Mesendoderm (in vitro differentiated cells): ENCODE measurements around the gene FCN3. TPM values are rescaled to one million over a fixed set of nuclear protein-coding genes. Genes with fewer than 3 reads are reported as not detected.

ENCODE experiments used
- DNase-seq: peaks from one replicate; pipeline ENCODE4 v3.0.0; 2013
- H2AK5ac ChIP-seq: 2 replicates; pipeline ENCODE4 v1.6.1; 2013; ENCODE audit warnings: low read length, inconsistent platforms
- H2BK120ac ChIP-seq: 2 replicates; pipeline ENCODE4 v1.6.1; 2013; ENCODE audit warnings: low read depth, mild to moderate bottlenecking, low read length, moderate library complexity, mixed read lengths
- H2BK15ac ChIP-seq: replicated peaks from 2 replicates; pipeline ENCODE4 v1.6.1; 2013; ENCODE audit warnings: low read depth, mild to moderate bottlenecking, moderate library complexity
- H2BK5ac ChIP-seq: 2 replicates; pipeline ENCODE4 v1.6.1; 2013; ENCODE audit warnings: low read length, inconsistent platforms
- H3K18ac ChIP-seq: 2 replicates; pipeline ENCODE4 v1.6.1; 2013; ENCODE audit warnings: mild to moderate bottlenecking, low read length, mixed read lengths
- H3K23ac ChIP-seq: one replicate; pipeline ENCODE4 v1.6.1; 2013; ENCODE audit warnings: low read length
- H3K27ac ChIP-seq: 2 replicates; pipeline ENCODE4 v1.5.1; 2013; ENCODE audit warnings: low read depth, mild to moderate bottlenecking, inconsistent platforms, low read length, moderate library complexity
- H3K27me3 ChIP-seq: 2 replicates; pipeline ENCODE4 v1.6.1; 2013; ENCODE audit warnings: low read length, control low read depth, mild to moderate bottlenecking, inconsistent platforms; ENCODE audit not compliant: insufficient read depth, poor library complexity
- H3K36me3 ChIP-seq: 2 replicates; pipeline ENCODE4 v1.6.1; 2013; ENCODE audit warnings: low read length, inconsistent platforms; ENCODE audit not compliant: control insufficient read depth, insufficient read depth
- H3K4ac ChIP-seq: one replicate; pipeline ENCODE4 v1.6.1; 2013; ENCODE audit warnings: low read depth, mild to moderate bottlenecking, low read length, moderate library complexity
- H3K4me1 ChIP-seq: 2 replicates; pipeline ENCODE4 v1.6.1; 2013; ENCODE audit warnings: low read depth, low read length, inconsistent platforms; ENCODE audit not compliant: control insufficient read depth
- H3K4me2 ChIP-seq: 2 replicates; pipeline ENCODE4 v1.6.1; 2013; ENCODE audit warnings: low read length
- H3K4me3 ChIP-seq: 2 replicates; pipeline ENCODE4 v1.5.1; 2013; ENCODE audit warnings: mild to moderate bottlenecking, low read length
- H3K56ac ChIP-seq: one replicate; pipeline ENCODE4 v1.6.1; 2013; ENCODE audit warnings: low read length
- H3K79me1 ChIP-seq: 2 replicates; pipeline ENCODE4 v1.6.1; 2013; ENCODE audit warnings: low read length, inconsistent platforms
- H3K79me2 ChIP-seq: 2 replicates; pipeline ENCODE4 v1.6.1; 2013; ENCODE audit warnings: mild to moderate bottlenecking, low read length; ENCODE audit not compliant: control insufficient read depth, insufficient read depth
- H3K9ac ChIP-seq: 2 replicates; pipeline ENCODE4 v1.6.1; 2013; ENCODE audit warnings: low read length, inconsistent platforms
- H4K5ac ChIP-seq: one replicate; pipeline ENCODE4 v1.6.1; 2013; ENCODE audit warnings: low read length
- H4K8ac ChIP-seq: one replicate; pipeline ENCODE4 v1.6.1; 2013; ENCODE audit warnings: low read depth, mild to moderate bottlenecking, control low read depth, low read length, moderate library complexity
- WGBS: extraction: QIAGEN DNeasy Blood & Tissue Kit; methylation state at CpG from one replicate; pipeline ENCODE4 v1.1.7; 2013; ENCODE audit warnings: low lambda C conversion rate, missing lambda C conversion rate; ENCODE audit not compliant: insufficient coverage; ENCODE audit errors: extremely low coverage; 5-methylcytosine and 5-hydroxymethylcytosine counted together
- polyA plus RNA-seq, 2 experiments: library from polyadenylated mRNA; stranded (reverse); fragments of 200-250 nt; gene quantifications; one replicate each; pipeline ENCODE4 v1.2.3, GENCODE V29; 2013

FCN3 gene
- polyA plus RNA-seq (2013, experiment 1 of 2): 0.04 TPM
- not detected for polyA plus RNA-seq (2013, experiment 2 of 2)

DNA sequence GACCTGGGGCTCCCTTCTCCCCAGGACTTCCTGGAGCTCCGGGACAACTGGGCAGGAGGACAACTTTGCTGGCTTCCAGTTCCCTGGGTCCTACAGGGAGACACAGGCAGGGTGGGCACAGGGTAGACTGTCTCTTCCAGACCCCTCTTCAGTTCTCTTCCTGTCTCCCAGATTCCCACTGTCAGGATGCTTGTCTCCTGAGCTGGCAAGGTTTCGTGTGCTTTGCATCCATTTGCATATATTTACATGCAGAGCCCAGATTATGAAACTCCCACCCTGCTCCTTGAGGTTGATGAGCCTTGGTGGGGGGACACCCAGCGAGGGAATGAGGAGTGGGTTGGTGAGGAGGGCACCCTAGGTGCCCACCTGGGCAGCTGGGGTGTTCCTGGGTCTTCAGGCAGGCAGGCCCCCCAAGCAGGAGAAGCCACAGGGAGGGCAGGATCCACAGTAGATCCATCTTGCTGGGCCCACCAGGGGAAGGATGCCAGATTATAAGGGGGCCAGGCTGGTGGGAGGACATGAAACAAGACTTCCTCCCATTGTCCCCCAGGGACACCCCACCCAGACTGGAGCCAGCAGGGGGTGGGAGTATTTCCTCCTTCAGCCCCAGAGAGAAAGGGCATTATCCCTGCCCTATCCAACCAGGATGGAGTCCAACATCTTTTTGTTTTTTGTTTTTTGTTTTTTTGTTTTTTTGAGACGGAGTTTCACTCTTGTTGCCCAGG is at the start of gene FCN3:
Gene FCN3, minus strand, starts transcription at position 463 of the 725 bp plus-strand sequence. Its CDS starts 6 bp downstream, at position 457.
- peak within 1 kb of the TSS; percentile 34 for H3K56ac ChIP-seq
- H2BK5ac ChIP-seq: no peak within 1 kb of the TSS
- WGBS: no CpG with 5 or more reads among the region's 4 CpGs
- H2BK15ac ChIP-seq: no peak within 1 kb of the TSS
- H3K79me2 ChIP-seq: no peaks in the 10 kb centered on the region
- H3K27me3 ChIP-seq: no peaks in the 10 kb centered on the region
- H2AK5ac ChIP-seq: no peak within 1 kb of the TSS
- no peaks in the 10 kb centered on the region for H3K79me1 ChIP-seq
- no peak within 1 kb of the TSS for H3K23ac ChIP-seq
- no peak within 1 kb of the TSS for H3K18ac ChIP-seq
- H3K4me3 ChIP-seq: no peak within 1 kb of the TSS
- no peak within 1 kb of the TSS for H3K4ac ChIP-seq
- H3K27ac ChIP-seq: no peak within 1 kb of the TSS
- DNase-seq: no peak
- H3K4me1 ChIP-seq: no peaks in the 10 kb centered on the region
- H4K8ac ChIP-seq: no peak within 1 kb of the TSS
- H3K4me2 ChIP-seq: no peak within 1 kb of the TSS
- no peak within 1 kb of the TSS for H4K5ac ChIP-seq
- no peaks in the 10 kb centered on the region for H3K36me3 ChIP-seq
- no peak within 1 kb of the TSS for H2BK120ac ChIP-seq
- H3K9ac ChIP-seq: no peak within 1 kb of the TSS

DNA sequence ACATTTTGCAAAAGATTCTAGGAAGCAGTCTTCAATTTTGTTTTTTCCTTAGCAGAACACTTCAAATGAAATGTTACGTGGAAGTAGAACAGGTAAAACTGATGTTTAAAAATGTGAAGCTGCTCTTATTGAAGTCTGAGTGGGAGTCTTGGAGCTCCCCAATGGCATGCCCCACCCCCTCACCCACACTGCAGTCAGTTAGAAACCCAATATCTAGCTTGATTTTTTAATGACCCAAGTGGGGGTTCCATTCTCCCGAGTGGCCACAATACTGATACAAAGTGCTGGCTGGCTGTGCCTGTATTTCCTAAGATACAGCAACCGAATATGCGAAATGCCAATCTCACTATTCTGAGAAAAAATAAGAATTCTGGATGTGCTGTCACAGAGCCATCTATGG is 49.1 kb upstream of the FCN3 start:
- no peak overlapping the region for H4K8ac ChIP-seq
- H3K18ac ChIP-seq: no peak overlapping the region
- WGBS: no CpG with 5 or more reads among the region's 4 CpGs
- H4K5ac ChIP-seq: no peak overlapping the region
- H3K56ac ChIP-seq: no peak overlapping the region
- H3K79me2 ChIP-seq: no peaks in the 10 kb centered on the region
- H3K23ac ChIP-seq: no peak overlapping the region
- H2AK5ac ChIP-seq: no peak overlapping the region
- H3K4me1 ChIP-seq: peaks cover 8% of the 10 kb centered on the region
- no peak overlapping the region for H3K9ac ChIP-seq
- H2BK5ac ChIP-seq: no peak overlapping the region
- no peak overlapping the region for H3K27ac ChIP-seq
- H2BK120ac ChIP-seq: no peak overlapping the region
- H3K79me1 ChIP-seq: peaks cover 6% of the 10 kb centered on the region
- H3K4ac ChIP-seq: no peak overlapping the region
- no peak for DNase-seq
- no peak overlapping the region for H3K4me3 ChIP-seq
- no peak overlapping the region for H2BK15ac ChIP-seq
- H3K27me3 ChIP-seq: no peaks in the 10 kb centered on the region
- H3K36me3 ChIP-seq: peaks cover 2% of the 10 kb centered on the region
- no peak overlapping the region for H3K4me2 ChIP-seq

DNA sequence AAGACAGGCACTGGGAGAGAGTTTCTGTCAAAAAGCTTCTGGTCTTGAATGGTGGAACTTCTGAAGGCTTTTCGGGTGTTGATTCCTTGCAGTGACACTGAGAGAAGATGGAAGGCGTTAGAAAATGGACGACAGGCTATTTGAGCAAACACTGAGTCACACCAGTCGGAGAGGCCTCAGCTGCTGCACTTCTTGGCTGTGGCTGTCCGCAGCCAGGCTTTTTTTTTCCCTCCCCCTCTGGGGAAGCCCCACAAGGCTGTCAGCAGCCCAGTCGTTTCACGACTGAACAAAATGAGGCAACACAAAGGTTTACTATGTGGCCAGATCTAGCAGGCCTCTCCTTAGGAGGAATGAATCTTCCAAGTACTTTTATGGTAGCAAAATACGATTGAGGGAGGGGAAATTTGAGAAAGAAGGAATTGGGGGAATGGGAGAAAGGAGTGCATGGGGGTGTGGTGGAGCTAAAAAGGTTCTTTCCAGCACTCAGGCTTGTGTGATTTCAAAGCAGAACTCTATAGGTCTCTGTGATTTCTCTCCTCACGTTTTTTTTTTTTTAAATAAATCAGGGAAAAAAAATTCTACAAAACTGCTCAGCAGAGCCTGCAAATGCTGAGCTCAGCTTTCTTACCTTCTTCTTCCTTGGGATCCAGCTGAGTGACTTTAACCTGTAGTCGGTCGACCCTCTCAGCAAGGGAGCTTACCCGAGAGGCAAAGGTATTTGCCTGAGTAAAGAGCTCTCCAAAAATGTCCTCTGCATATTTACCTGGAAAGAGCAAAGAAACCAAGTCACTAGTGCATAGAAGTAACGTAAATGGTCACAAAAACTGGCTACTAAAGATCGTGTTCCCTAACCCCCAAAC is 43.9 kb upstream of the FCN3 start:
- Histone ChIP-seq H3K79me2 (no peaks in the 10 kb centered on the region), H2BK5ac (no peak overlapping the region), H3K4me1 (peaks cover 4% of the 10 kb centered on the region), H3K4ac (no peak overlapping the region), H3K4me2 (no peak overlapping the region), H3K36me3 (peaks cover 7% of the 10 kb centered on the region), H2BK120ac (no peak overlapping the region), H3K9ac (peak overlapping the region; percentile 47), H3K4me3 (no peak overlapping the region), H4K5ac (no peak overlapping the region), H4K8ac (no peak overlapping the region), H3K18ac (no peak overlapping the region), H3K23ac (no peak overlapping the region), H3K56ac (peak overlapping the region; percentile 71), H3K27me3 (no peaks in the 10 kb centered on the region), H3K79me1 (no peaks in the 10 kb centered on the region), H2AK5ac (no peak overlapping the region), H3K27ac (peak overlapping the region; percentile 21), H2BK15ac (no peak overlapping the region)
- peak; percentile 67 for DNase-seq
- WGBS: 100% methylated on average over 1 of the region's 14 CpGs

DNA sequence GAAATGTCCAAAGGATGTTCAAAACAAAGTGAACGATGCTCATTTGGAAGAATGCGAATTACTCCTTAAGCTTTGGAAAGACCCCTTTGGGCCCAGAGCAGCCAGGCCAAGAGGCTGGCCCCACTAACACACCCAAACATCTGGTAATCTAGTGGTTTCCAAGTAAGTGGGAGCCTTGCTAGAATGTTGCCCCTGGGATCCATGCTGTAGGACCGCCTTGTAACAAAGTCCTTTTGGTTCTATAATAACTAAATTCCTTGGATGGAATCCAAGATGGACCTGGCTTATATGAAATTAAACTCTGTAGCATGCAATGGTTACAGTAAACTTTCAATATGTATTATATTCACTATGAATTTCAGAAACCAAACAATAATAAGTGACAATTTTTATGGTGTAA is 43.1 kb upstream of the FCN3 start:
- Histone ChIP-seq H3K23ac (no peak overlapping the region), H3K36me3 (peaks cover 7% of the 10 kb centered on the region), H2BK120ac (no peak overlapping the region), H3K27ac (no peak overlapping the region), H3K18ac (no peak overlapping the region), H4K8ac (no peak overlapping the region), H3K4me3 (no peak overlapping the region), H3K56ac (no peak overlapping the region), H3K4ac (no peak overlapping the region), H3K4me1 (peaks cover 4% of the 10 kb centered on the region), H3K27me3 (no peaks in the 10 kb centered on the region), H3K4me2 (no peak overlapping the region), H4K5ac (no peak overlapping the region), H3K9ac (no peak overlapping the region), H3K79me2 (no peaks in the 10 kb centered on the region), H2AK5ac (no peak overlapping the region), H2BK15ac (no peak overlapping the region), H3K79me1 (no peaks in the 10 kb centered on the region), H2BK5ac (no peak overlapping the region)
- no CpG with 5 or more reads among the region's 3 CpGs for WGBS
- no peak for DNase-seq

DNA sequence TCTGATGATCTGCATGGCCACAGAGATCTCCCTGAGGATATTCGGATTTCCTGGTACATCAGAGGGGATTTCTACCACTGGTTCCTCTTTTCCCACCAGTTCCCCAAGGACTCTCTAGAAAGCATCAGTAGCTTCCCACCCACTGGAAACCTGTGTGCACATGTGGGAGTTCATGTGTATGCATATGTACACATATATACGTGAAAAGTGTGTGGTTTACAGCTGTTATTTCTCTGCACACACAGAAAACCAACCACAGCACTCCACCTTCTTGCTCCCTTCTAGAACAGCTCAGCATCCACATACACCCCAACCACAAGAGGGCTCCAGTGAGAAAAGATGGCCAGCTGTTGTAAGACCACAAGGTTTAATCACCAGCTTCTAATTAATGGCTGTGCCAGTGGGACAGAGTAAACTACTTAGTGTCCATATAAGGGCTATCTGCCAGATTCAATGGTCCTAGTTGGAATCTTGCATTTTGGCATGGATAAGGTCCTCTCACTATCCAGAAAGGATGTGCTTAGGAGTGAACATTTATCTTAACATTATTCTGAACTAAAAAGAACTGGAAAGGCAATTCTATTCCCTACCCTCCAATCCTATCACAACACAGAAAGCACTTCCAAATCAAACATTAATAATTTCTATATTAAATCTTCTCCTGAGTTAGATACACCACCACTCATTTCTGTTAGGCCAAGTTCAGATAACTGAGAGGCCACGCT is 41.9 kb upstream of the FCN3 start:
- Histone ChIP-seq H4K8ac (no peak overlapping the region), H3K27ac (no peak overlapping the region)
- DNase-seq: peak; percentile 90

More for the DNA sequence above, 41.9 kb upstream of the FCN3 start:
- Histone ChIP-seq H3K56ac (no peak overlapping the region), H3K79me2 (no peaks in the 10 kb centered on the region), H3K36me3 (peaks cover 9% of the 10 kb centered on the region), H3K9ac (no peak overlapping the region), H2BK5ac (no peak overlapping the region), H3K4me1 (peaks cover 4% of the 10 kb centered on the region), H3K27me3 (no peaks in the 10 kb centered on the region), H2BK15ac (no peak overlapping the region), H3K18ac (no peak overlapping the region), H3K4ac (no peak overlapping the region), H2AK5ac (no peak overlapping the region), H2BK120ac (no peak overlapping the region), H4K5ac (no peak overlapping the region), H3K79me1 (no peaks in the 10 kb centered on the region), H3K23ac (no peak overlapping the region), H3K4me2 (no peak overlapping the region), H3K4me3 (no peak overlapping the region)
- no CpG with 5 or more reads among the region's 3 CpGs for WGBS
